Astrocyte of the cerebellum (primary cell): ENCODE measurements around the gene RALA.

Experiments
- DNase-seq: peaks from one replicate; pipeline ENCODE4 v3.0.0-alpha.2; 2011; ENCODE audit warnings: low read depth
- H3K4me3 ChIP-seq: 2 replicates; pipeline ENCODE4 v1.5.1; 2011; ENCODE audit warnings: mild to moderate bottlenecking, low read depth, low read length, moderate library complexity
- CTCF ChIP-seq: IDR thresholded peaks from 2 replicates; pipeline ENCODE4 v1.5.1; 2012; ENCODE audit warnings: low read length, low read depth, moderate library complexity, mild to moderate bottlenecking; ENCODE audit errors: missing control alignments
- in situ Hi-C: cut with HindIII; loops from 2 replicates; pipeline ENCODE4 v1.10.0; 2017; ENCODE audit warnings: low sequenced_read_pairs

RALA gene

DNA sequence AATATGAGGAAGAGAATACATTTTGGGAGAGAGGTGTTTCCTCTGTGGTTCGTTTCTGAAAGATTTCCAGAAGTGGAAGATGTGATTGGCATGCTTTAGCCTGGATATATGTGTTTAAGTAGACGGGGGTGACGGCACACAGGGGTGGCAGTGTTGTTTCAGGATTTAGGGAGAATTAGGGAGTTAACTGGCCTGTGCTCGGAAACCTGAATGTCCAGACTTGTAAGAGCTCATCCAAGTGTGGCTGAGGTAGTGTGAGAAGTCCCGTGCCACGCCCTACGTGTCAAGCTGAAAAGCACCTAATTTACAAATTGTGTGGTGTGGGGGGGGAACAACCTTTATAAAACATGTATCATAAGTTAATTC lies 1.1 kb downstream of the RALA start:
- no peak for DNase-seq
- in situ Hi-C loops = no loop called here
- H3K4me3 ChIP-seq = peak overlapping the region; percentile 72
- TF ChIP-seq CTCF = no peak

- peak overlapping the region; percentile 72 for H3K4me3 ChIP-seq
- no peak for DNase-seq
- TF ChIP-seq CTCF = no peak
- in situ Hi-C loops = no loop called here
These were observed 1.7 kb downstream of the RALA start for GRCh38 chr7:39624935-39625694.

DNA sequence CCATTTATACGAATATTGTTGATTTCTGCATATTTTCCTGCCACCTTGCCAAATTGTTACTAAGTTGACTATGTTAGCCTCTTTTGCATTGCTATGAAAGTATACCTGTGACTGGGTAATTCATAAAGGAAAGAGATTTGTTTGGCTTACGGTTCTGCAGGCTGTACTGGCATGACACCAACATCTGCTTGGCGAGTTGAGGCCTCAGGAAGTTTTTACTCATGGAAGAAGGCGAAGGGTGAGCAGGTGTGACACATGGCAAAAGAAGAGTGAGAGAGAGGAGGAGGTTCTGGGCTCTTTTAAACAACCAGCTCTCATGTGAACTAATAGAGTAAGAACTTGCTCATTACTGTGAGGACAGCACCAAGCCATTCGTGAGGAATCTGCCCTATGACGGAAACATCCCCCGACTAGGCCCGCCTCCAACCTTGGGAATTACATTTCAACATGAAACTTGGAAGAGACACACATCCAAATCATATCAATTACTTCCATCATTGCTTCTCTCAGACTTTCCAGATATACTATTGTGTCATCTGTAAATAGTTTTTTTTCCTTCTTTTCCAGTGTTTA lies 8.4 kb downstream of the RALA start:
- in situ Hi-C loops = no loop called here
- TF ChIP-seq CTCF = no peak
- no peak for DNase-seq
- no peak overlapping the region for H3K4me3 ChIP-seq

DNA sequence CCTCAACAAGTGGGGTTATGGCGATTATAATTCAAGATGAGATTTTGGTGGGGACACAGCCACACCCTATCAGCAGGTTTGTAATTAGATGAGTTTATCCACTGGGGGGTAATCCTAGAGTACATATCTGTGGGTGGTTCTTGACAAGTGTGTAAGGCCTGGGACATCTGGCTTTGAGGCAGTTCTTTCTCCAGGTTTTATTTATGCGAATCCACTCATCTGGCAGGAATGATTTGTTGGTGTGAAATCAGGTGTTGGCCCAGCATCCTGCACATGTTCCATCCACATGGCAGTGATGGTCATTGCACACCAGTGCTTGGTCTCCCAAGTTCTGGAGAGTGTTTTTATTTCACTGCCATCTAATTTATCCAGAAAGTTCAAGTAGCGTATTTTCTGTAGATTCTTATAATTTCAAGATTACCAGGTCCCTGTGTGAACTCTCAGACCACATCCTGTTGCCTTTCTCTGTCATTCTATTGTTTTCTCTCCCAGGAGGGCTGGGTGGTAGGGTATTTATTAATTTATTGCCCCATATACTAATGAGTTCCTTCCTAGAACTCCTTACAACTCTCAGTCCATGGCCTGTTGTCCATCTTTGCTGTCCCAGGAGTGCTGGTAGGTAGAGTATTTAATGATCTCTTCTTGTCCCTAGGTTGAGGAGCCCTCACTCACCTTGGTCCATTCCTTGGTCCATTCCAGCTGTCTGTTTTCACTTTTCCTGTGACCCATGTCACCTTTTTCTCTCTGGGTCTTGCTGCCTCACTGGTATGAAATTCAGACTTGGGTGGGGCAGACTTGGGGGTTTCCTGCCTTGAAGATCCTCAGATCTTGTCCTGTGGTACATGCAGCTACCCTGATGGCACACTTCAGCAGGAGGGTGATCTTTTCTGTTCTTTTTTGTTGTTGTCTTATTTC lies 10.4 kb downstream of the RALA start:
- in situ Hi-C loops = no loop called here
- DNase-seq = no peak
- no peak overlapping the region for H3K4me3 ChIP-seq
- TF ChIP-seq CTCF = no peak

- in situ Hi-C loops = no loop called here
- no peak for TF ChIP-seq CTCF
- DNase-seq = no peak
- H3K4me3 ChIP-seq = no peak overlapping the region
These were observed 11.1 kb downstream of the RALA start for GRCh38 chr7:39634478-39634805.

DNA sequence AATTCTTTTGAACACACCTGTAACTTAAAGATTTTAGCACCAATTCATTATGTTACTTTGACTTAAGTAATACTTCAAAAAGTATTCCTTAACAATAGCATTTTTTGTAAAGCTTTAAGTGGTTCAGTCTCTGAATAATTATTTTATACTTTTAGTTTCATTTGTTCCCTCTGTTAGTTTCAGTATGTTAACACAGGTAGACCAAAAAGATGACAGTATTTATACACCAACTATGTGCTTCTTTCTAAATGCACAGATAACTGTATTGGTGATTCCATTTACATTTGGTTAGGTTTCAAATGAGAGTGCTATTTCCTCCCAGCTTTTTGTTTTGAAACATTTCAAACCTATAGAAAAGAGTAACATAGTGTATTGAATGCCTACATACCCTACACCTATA lies 14.0 kb downstream of the RALA start:
- TF ChIP-seq CTCF = no peak
- H3K4me3 ChIP-seq = no peak overlapping the region
- in situ Hi-C loops = no loop called here
- no peak for DNase-seq
